DOHH2 (cell line): ENCODE data around the gene FIGNL2.

Source experiments
- EZH2phosphoT487 ChIP-seq: fragments of 200-600 bp; sonication (generic); IDR thresholded peaks from 2 replicates; pipeline ENCODE4 v1.6.1; 2017; ENCODE audit warnings: borderline replicate concordance, mild to moderate bottlenecking, antibody characterized with exemption, low read length, moderate library complexity, mixed read lengths
- TF ChIP-seq, protein P1 (sequence below): fragments of 200-600 bp; sonication (generic); IDR thresholded peaks from one replicate; pipeline ENCODE4 v1.5.1; 2014; ENCODE audit warnings: antibody characterized with exemption, mild to moderate bottlenecking, low read depth, low read length; ENCODE audit not compliant: poor library complexity, severe bottlenecking

DNA sequence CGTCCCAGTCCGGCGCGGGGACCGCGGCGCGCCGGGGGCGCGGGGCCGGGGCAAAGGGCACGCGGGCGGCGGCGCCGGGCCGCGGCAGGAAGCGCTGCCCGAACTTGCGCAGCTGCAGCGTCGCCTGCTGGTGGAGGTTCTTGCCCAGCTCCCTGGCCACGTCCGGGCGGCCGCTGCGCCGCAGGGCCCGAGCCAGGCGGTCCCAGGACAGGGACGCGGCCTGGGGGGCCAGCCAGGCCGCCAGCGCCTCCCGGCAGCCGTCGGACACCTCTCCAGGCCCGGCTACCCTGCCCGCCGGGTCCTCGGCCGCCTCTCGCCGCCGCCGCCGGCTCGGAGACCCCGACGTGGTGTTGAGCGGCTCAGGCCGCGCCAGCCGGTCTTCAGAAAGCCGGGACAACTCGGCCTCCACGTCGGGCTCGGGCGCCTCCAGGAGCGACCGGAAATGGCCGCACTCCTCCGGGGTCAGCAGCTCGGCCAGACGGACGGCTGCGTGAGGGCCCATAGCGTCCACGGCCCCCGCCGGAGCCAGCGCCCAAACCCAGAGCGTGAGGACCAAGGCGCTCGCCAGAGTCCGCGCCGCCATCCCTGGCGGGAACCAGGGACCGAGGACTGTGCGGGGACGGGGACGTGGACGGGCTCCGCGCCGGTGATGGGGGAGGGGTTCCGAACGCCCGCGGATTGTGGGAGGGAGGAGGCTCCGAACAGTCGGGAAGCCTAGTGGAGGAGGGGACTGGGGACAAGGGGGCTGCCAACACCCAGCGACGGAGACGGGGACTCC, 34.0 kb downstream of the FIGNL2 start:
- TF ChIP-seq, protein P1, sequence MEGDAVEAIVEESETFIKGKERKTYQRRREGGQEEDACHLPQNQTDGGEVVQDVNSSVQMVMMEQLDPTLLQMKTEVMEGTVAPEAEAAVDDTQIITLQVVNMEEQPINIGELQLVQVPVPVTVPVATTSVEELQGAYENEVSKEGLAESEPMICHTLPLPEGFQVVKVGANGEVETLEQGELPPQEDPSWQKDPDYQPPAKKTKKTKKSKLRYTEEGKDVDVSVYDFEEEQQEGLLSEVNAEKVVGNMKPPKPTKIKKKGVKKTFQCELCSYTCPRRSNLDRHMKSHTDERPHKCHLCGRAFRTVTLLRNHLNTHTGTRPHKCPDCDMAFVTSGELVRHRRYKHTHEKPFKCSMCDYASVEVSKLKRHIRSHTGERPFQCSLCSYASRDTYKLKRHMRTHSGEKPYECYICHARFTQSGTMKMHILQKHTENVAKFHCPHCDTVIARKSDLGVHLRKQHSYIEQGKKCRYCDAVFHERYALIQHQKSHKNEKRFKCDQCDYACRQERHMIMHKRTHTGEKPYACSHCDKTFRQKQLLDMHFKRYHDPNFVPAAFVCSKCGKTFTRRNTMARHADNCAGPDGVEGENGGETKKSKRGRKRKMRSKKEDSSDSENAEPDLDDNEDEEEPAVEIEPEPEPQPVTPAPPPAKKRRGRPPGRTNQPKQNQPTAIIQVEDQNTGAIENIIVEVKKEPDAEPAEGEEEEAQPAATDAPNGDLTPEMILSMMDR = no peak
- no peak for TF ChIP-seq EZH2phosphoT487
